Measurements from ENCODE around the gene H6PD. TPM values are rescaled to one million over a fixed set of nuclear protein-coding genes. Genes with fewer than 3 reads are reported as not detected.

The H6PD gene
- polyA plus RNA-seq, 1 donor (not counting 4 experiments of a cell fraction or from before 2014, with no cell fraction given): 3.3 TPM

DNA sequence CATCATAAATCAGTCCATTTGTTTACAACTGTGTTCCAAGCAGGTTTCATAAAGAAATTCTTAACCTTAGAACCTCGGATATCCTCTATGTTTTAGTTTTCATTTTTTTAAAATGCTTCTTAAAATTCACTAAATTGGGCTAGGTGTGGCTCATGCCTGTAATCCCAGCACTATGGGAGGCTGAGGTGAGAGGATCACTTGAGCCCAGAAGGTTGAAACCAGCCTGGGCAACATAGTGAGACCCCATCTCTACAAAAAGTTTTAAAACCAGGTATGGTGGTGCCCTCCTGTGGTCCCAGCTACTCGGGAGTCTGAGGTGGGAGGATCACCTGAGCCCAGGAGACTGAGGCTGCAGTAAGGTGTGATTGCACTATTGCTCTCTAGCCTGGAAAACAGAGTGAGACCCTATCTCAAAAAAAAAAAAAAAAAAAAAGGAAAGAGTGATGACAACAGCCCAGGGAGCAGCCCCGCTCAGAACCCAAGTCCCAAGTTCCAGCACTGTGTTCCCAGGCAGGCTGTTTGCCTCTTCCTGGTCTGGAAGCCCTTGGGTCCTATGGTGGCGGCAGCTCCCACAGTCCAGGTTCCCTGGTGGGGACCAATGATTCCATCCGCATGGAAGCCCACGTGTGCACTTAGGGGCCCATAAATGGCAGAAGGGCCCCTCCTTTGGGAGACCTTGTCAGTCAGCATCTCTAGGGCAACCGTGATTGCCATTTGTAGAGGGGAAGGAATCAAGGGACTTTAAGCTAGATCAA lies 33.4 kb downstream of the H6PD start:
- Histone ChIP-seq H3K27me3 (ENCODE audit: control insufficient read depth, extremely low read depth, insufficient read depth, low read length) (peaks cover 6% of the 10 kb centered on the region), H4K20me1 (ENCODE audit: control insufficient read depth, extremely low read depth, insufficient read depth, low read length) (no peaks in the 10 kb centered on the region), H3K36me3 (ENCODE audit: control insufficient read depth in 2 of 2, extremely low read depth in 1 of 2, insufficient read depth in 2 of 2, low read length in 2 of 2) (no peaks in the 10 kb centered on the region), H3K4me2 (ENCODE audit: control insufficient read depth, extremely low read depth, insufficient read depth, low read depth, low read length) (no peak overlapping the region), H3K27ac (ENCODE audit: control insufficient read depth, insufficient read depth, low read length) (no peak overlapping the region), H3K9me1 (ENCODE audit: control insufficient read depth, extremely low read depth, insufficient read depth, low read length) (no peaks in the 10 kb centered on the region), H2AFZ (ENCODE audit: control insufficient read depth, low read length) (no peak overlapping the region), H3K9me3 (ENCODE audit: control insufficient read depth, low read depth, low read length) (no peaks in the 10 kb centered on the region), H3K79me2 (ENCODE audit: control insufficient read depth, insufficient read depth, low read length) (no peaks in the 10 kb centered on the region), H3K4me1 (ENCODE audit: control insufficient read depth, extremely low read depth, insufficient read depth, low read length) (peaks cover 12% of the 10 kb centered on the region), H3K4me3 (ENCODE audit: control insufficient read depth in 2 of 3, extremely low read depth in 1 of 3, insufficient read depth in 2 of 3, low read depth in 1 of 3, low read length in 3 of 3) (no peak overlapping the region), H3K9ac (ENCODE audit: control insufficient read depth, extremely low read depth, insufficient read depth, low read length) (no peak overlapping the region)
- FAIRE-seq (no peak), DNase-seq (ENCODE audit: low read depth, low spot score) (no peak)
- dilution Hi-C loops (cut with MboI; ENCODE audit: extremely low pct_ligation_motif_present, low sequenced_read_pairs): no loop called here
- TF ChIP-seq EZH2 (IDR thresholded peaks at IDR 0.05; ENCODE audit: low read length): no peak
- TF ChIP-seq, protein P1, sequence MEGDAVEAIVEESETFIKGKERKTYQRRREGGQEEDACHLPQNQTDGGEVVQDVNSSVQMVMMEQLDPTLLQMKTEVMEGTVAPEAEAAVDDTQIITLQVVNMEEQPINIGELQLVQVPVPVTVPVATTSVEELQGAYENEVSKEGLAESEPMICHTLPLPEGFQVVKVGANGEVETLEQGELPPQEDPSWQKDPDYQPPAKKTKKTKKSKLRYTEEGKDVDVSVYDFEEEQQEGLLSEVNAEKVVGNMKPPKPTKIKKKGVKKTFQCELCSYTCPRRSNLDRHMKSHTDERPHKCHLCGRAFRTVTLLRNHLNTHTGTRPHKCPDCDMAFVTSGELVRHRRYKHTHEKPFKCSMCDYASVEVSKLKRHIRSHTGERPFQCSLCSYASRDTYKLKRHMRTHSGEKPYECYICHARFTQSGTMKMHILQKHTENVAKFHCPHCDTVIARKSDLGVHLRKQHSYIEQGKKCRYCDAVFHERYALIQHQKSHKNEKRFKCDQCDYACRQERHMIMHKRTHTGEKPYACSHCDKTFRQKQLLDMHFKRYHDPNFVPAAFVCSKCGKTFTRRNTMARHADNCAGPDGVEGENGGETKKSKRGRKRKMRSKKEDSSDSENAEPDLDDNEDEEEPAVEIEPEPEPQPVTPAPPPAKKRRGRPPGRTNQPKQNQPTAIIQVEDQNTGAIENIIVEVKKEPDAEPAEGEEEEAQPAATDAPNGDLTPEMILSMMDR (optimal IDR thresholded peaks at IDR 0.05 in 1 of 3, IDR thresholded peaks at IDR 0.05 in 1 of 3, conservative IDR thresholded peaks at IDR 0.05 in 1 of 3; ENCODE audit: extremely low read depth in 1 of 3, insufficient read depth in 2 of 3, low read length in 3 of 3): no peak

DNA sequence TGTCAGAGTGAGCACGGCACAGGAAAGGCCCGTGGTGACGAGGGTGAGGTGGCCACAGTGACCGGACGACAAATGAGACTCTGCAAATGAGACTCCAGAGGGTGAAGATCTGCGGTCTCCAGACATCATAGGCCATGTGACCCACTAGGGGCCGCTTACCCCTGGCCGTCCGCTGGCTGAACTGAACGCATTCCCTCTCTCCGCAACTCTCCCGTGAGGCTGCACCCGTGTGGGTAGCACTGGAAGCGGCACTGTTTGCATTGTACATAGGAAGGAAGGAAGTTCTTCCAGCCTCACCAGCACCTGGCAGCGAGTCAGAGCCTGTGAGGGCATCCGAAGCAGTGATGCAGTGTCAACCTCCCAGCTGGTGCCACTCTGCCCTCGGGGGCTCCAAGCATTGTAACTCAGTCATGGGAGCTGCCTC lies 34.5 kb downstream of the H6PD start:
- no peaks in the 10 kb centered on the region for H3K9me1 ChIP-seq (ENCODE audit: control insufficient read depth, extremely low read depth, insufficient read depth, low read length)
- H3K9me3 ChIP-seq (ENCODE audit: control insufficient read depth, low read depth, low read length): no peaks in the 10 kb centered on the region
- no peaks in the 10 kb centered on the region for H3K36me3 ChIP-seq (ENCODE audit: control insufficient read depth in 2 of 2, extremely low read depth in 1 of 2, insufficient read depth in 2 of 2, low read length in 2 of 2)
- no peak for TF ChIP-seq EZH2 (IDR thresholded peaks at IDR 0.05; ENCODE audit: low read length)
- TF ChIP-seq, protein P1 (optimal IDR thresholded peaks at IDR 0.05 in 1 of 3, IDR thresholded peaks at IDR 0.05 in 1 of 3, conservative IDR thresholded peaks at IDR 0.05 in 1 of 3; ENCODE audit: extremely low read depth in 1 of 3, insufficient read depth in 2 of 3, low read length in 3 of 3): no peak
- H3K4me1 ChIP-seq (ENCODE audit: control insufficient read depth, extremely low read depth, insufficient read depth, low read length): peaks cover 12% of the 10 kb centered on the region
- no peaks in the 10 kb centered on the region for H3K79me2 ChIP-seq (ENCODE audit: control insufficient read depth, insufficient read depth, low read length)
- no peak overlapping the region for H3K9ac ChIP-seq (ENCODE audit: control insufficient read depth, extremely low read depth, insufficient read depth, low read length)
- H3K27ac ChIP-seq (ENCODE audit: control insufficient read depth, insufficient read depth, low read length): no peak overlapping the region
- FAIRE-seq: no peak
- DNase-seq (ENCODE audit: low read depth, low spot score): no peak
- no peak overlapping the region for H2AFZ ChIP-seq (ENCODE audit: control insufficient read depth, low read length)
- no peaks in the 10 kb centered on the region for H4K20me1 ChIP-seq (ENCODE audit: control insufficient read depth, extremely low read depth, insufficient read depth, low read length)
- peaks cover 6% of the 10 kb centered on the region for H3K27me3 ChIP-seq (ENCODE audit: control insufficient read depth, extremely low read depth, insufficient read depth, low read length)
- dilution Hi-C loops (cut with MboI; ENCODE audit: extremely low pct_ligation_motif_present, low sequenced_read_pairs): no loop called here
- no peak overlapping the region for H3K4me2 ChIP-seq (ENCODE audit: control insufficient read depth, extremely low read depth, insufficient read depth, low read depth, low read length)
- H3K4me3 ChIP-seq (ENCODE audit: control insufficient read depth in 2 of 3, extremely low read depth in 1 of 3, insufficient read depth in 2 of 3, low read depth in 1 of 3, low read length in 3 of 3): no peak overlapping the region

Data from keratinocyte (primary cell).